ENCODE data around the gene ARFGAP2.

ARFGAP2 gene

GRCh38 chr11:47177846-47178245 lies 1.2 kb upstream of the ARFGAP2 start:
- Histone ChIP-seq H3K4me3 (ENCODE audit: low read depth, low read length) (no peak overlapping the region), H3K36me3 (ENCODE audit: control insufficient read depth in 2 of 2, insufficient read depth in 1 of 2, low read length in 2 of 2) (peaks cover 0 to 65% of the 10 kb centered on the region in 2 experiments; a peak in 1 of 3 replicates), H3K9me3 (ENCODE audit: control insufficient read depth, insufficient read depth, low read depth, low read length) (no peaks in the 10 kb centered on the region), H3K27ac (ENCODE audit: extremely low read depth, low read depth, low read length) (peak overlapping the region; percentile 49; the same call in 1 of the 2 replicates), H3K4me1 (ENCODE audit: control insufficient read depth, insufficient read depth, low read length) (no peaks in the 10 kb centered on the region)
- ChIA-PET POLR2A (interaction anchor here (1.7 to 4.4 kb wide), 4 partner anchors 37 to 71 kb away, joined by 3 to 45 read pairs (median 6); partner anchors contain the start of genes ACP2 and DDB2), CTCF (interaction anchor here (0.6 to 4.0 kb wide), 14 partner anchors 10 to 280 kb away, joined by 3 to 25 read pairs (median 4); partner anchors contain the start of genes ACP2 and NR1H3)
- TF ChIP-seq ZNF571 (tag by site-specific recombination; IDR thresholded peaks at IDR 0.05) (no peak), EGR2 (tag by site-specific recombination; IDR thresholded peaks at IDR 0.05; ENCODE audit: low read depth) (no peak), ZNF777 (tag by site-specific recombination; IDR thresholded peaks at IDR 0.05; ENCODE audit: borderline replicate concordance) (no peak), ZNF837 (tag by site-specific recombination; IDR thresholded peaks at IDR 0.05) (no peak), ZNF600 (tag by site-specific recombination; IDR thresholded peaks at IDR 0.05) (no peak), GFI1B (tag by site-specific recombination; IDR thresholded peaks at IDR 0.05) (no peak), ZNF221 (tag by site-specific recombination; IDR thresholded peaks at IDR 0.05; ENCODE audit: borderline replicate concordance) (no peak), ZBTB10 (tag by site-specific recombination; IDR thresholded peaks at IDR 0.05) (no peak), SETDB1 (IDR thresholded peaks at IDR 0.05; ENCODE audit: insufficient read length, low read length) (no peak), SP7 (tag by site-specific recombination; IDR thresholded peaks at IDR 0.05) (no peak), ZBTB48 (tag by site-specific recombination; IDR thresholded peaks at IDR 0.05) (no peak), ZFHX2 (tag by site-specific recombination; conservative IDR thresholded peaks at IDR 0.05) (no peak), ZBTB20 (tag by site-specific recombination; IDR thresholded peaks at IDR 0.05) (no peak), PRDM2 (tag by site-specific recombination; IDR thresholded peaks at IDR 0.05; ENCODE audit: borderline replicate concordance) (no peak), ZNF426 (tag by site-specific recombination; IDR thresholded peaks at IDR 0.05) (no peak), ZNF239 (tag by site-specific recombination; IDR thresholded peaks at IDR 0.05) (no peak)

- H3K4me1 ChIP-seq (ENCODE audit: control insufficient read depth, insufficient read depth, low read length), result no peaks in the 10 kb centered on the region
- ChIA-PET CTCF (interaction anchor here (0.6 to 4.0 kb wide), 15 partner anchors 11 to 647 kb away, joined by 3 to 25 read pairs (median 5); partner anchors contain the start of gene ACP2), POLR2A (interaction anchor here (1.7 to 4.4 kb wide), 3 partner anchors 38 to 71 kb away, joined by 3 to 45 read pairs (median 6); partner anchors contain the start of genes ACP2 and DDB2)
- peak overlapping the region; percentile 49 for H3K27ac ChIP-seq (ENCODE audit: extremely low read depth, low read depth, low read length)
- H3K36me3 ChIP-seq (ENCODE audit: control insufficient read depth in 2 of 2, insufficient read depth in 1 of 2, low read length in 2 of 2), result peaks cover 0 to 67% of the 10 kb centered on the region in 2 experiments; a peak in 1 of 3 replicates
- H3K4me3 ChIP-seq (ENCODE audit: low read depth, low read length), result peak overlapping the region; percentile 59
- no peaks in the 10 kb centered on the region for H3K9me3 ChIP-seq (ENCODE audit: control insufficient read depth, insufficient read depth, low read depth, low read length)
- TF ChIP-seq REPIN1 (tag by site-specific recombination; IDR thresholded peaks at IDR 0.05; ENCODE audit: low read depth) (no peak), ZNF624 (tag by site-specific recombination; IDR thresholded peaks at IDR 0.05) (no peak), IKZF3 (tag by site-specific recombination; IDR thresholded peaks at IDR 0.05) (no peak), ZNF571 (tag by site-specific recombination; IDR thresholded peaks at IDR 0.05) (no peak), MZF1 (tag by site-specific recombination; IDR thresholded peaks at IDR 0.05; ENCODE audit: borderline replicate concordance) (no peak), ZNF561 (tag by site-specific recombination; IDR thresholded peaks at IDR 0.05; ENCODE audit: borderline replicate concordance) (no peak), ZNF658 (tag by site-specific recombination; IDR thresholded peaks at IDR 0.05) (no peak), TRIM28 (IDR thresholded peaks at IDR 0.05; ENCODE audit: borderline replicate concordance, low read length) (no peak), ZBTB17 (tag by site-specific recombination; IDR thresholded peaks at IDR 0.05) (no peak), AEBP2 (tag by site-specific recombination; IDR thresholded peaks at IDR 0.05; ENCODE audit: borderline replicate concordance) (no peak)
These were observed 658 bp upstream of the ARFGAP2 start for GRCh38 chr11:47177229-47177845.

Measured in HEK293 (cell line).